ENCODE results near the gene MIPOL1. TPM values are rescaled to one million over a fixed set of nuclear protein-coding genes. Genes with fewer than 3 reads are reported as not detected.
A peak's percentile ranks its signal among the peaks of the same experiment; 100 is the strongest.

The MIPOL1 gene
- total RNA-seq, 4 donors from 2014 or later = 11.4 to 25.7 (median 18.9) TPM

DNA sequence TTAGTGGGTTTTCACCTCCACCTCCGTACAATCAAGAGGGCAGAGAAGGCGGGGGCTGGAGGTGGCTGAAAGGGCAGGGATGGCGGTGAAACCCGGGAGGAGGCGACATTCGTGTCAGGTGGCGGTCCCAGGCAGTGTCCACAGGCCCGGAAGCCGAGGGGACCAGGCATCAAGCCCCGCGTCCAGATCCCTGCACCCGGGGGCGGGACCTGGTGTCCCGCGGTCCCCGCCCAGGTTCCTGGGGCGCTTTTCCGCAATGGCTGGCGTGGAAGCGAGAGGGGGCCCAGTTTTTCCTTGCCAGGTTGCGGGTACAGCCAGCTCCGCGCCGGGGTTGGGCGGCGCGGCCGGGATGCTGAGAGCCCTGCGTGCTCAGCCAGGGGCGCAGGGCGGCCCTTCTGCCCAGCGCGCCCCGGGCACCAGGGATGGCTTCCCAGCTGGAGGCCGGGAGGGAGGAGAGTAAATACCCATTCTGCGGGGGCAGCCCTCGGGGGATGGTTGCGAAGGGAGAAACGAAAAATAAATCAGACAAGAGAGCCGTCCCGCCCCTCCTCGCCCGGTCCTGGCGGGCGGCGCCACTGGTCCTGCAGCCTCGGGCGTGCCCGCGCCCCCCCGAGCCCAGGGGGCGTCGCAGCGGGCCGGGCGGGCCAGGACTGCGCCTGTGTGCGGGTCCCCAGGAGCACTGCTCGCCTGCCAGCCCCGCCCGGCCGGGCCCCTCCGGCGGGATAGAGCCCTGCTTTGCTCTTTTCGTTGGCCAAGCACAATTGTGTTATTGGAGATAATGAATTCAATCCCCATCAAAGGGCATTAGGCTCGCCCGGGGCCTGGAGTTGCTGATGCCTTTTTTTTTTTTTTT lies 385.8 kb downstream of the MIPOL1 start:
- no peaks in the 10 kb centered on the region for H3K36me3 ChIP-seq
- no peak for DNase-seq (ENCODE audit: low spot score in 2 of 2)
- peak overlapping the region in 2 of 4 donors; percentile 16 to 24 for H3K4me3 ChIP-seq
- peaks cover 6 to 78% of the 10 kb centered on the region in 2 donors for H3K27me3 ChIP-seq
- peaks cover 0 to 31% (median 0%) of the 10 kb centered on the region in 4 donors for H3K4me1 ChIP-seq
- peak overlapping the region in 1 of 4 donors; percentile 47 for H3K27ac ChIP-seq
- no peaks in the 10 kb centered on the region for H3K9me3 ChIP-seq
- WGBS, 2 donors = 6 to 8% methylated on average over 53 to 67 of the region's 67 CpGs
- TF ChIP-seq EP300 (IDR thresholded peaks at IDR 0.05) = no peak

- Histone ChIP-seq H3K4me3 (no peak overlapping the region), H3K4me1 (peaks cover 0 to 34% (median 0%) of the 10 kb centered on the region in 4 donors), H3K9me3 (no peaks in the 10 kb centered on the region), H3K27ac (no peak overlapping the region), H3K36me3 (no peaks in the 10 kb centered on the region), H3K27me3 (peaks cover 6 to 79% of the 10 kb centered on the region in 2 donors)
- DNase-seq (ENCODE audit: low spot score in 2 of 2) = no peak
- 8 to 10% methylated on average over 44 to 60 of the region's 62 CpGs for WGBS, 2 donors
- TF ChIP-seq CTCF (IDR thresholded peaks at IDR 0.05) (no peak), POLR2A (IDR thresholded peaks at IDR 0.05) (no peak)
These were observed 386.7 kb downstream of the MIPOL1 start for GRCh38 chr14:37584211-37585100.

DNA sequence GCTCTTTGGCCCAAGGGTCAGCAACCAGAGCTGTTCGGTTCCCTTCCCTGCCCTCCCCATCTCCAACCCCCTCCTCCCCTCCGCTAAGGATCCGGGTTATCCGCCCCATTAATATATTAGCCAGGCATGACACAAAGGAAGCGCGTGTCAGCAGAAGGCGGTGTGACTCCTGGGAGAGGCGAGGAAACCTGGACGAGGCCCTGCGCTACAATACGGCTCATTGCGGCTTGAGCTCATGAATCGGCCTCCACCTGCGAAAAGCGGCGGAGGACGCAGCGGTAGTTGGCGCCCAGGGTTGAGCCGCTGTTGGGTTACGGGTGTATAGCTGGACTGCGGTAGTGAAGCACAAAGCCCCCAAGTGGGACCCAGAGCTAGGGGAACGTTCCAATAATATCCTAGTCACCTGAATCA lies 387.4 kb downstream of the MIPOL1 start:
- WGBS, 2 donors = 8 to 11% methylated on average over 23 of the region's 23 CpGs
- H3K27me3 ChIP-seq = peaks cover 6 to 85% of the 10 kb centered on the region in 2 donors
- TF ChIP-seq EP300 (IDR thresholded peaks at IDR 0.05) = no peak
- no peak for TF ChIP-seq POLR2A (IDR thresholded peaks at IDR 0.05)
- TF ChIP-seq CTCF (IDR thresholded peaks at IDR 0.05) = no peak
- H3K4me3 ChIP-seq = no peak overlapping the region
- no peak overlapping the region for H3K27ac ChIP-seq
- DNase-seq (ENCODE audit: low spot score in 2 of 2) = no peak
- H3K9me3 ChIP-seq = no peaks in the 10 kb centered on the region
- H3K4me1 ChIP-seq = peaks cover 0 to 34% (median 0%) of the 10 kb centered on the region in 4 donors
- H3K36me3 ChIP-seq = no peaks in the 10 kb centered on the region

DNA sequence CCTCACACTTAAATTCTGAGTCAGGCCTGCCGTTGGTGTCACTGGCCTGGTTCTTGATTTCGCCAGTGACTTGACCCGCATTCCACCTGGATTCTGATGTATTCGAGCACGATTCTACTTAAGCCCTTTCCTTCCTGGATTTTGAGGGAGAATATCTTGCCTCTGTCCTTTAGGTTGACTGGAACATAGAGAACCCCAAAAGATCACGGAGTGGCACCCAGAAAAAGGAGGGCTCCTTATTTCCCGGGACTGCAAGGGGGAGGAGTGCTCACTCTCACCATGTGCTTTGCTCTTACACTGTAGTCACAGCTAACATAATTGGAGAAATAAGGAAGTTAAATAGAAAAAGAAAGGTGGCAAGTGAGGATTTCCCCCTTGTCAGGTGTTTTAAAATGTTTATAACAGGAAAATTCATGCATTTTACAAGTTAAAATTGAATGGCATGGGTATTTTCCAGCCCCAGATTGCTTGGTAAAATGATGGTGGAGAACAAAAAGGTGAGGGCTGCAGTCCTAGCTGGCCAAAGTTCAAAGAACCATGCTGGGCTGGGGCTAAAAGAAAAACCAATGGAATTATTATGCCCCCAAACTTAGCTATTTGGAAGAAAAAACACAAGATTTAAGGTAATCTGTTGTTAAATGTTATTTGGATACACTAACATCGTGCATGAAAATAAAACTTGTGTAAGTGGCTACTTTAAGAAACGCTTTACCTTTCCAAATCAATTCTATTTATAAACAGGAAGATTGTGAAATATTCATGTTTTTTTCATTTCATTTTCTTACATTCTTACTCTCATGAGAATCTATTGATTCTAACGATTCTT lies 388.4 kb downstream of the MIPOL1 start:
- WGBS, 2 donors = 8 to 13% methylated on average over 10 of the region's 10 CpGs
- Histone ChIP-seq H3K4me3 (no peak overlapping the region), H3K36me3 (no peaks in the 10 kb centered on the region), H3K9me3 (no peaks in the 10 kb centered on the region), H3K27ac (no peak overlapping the region), H3K27me3 (peaks cover 6 to 95% of the 10 kb centered on the region in 2 donors), H3K4me1 (peaks cover 0 to 34% (median 0%) of the 10 kb centered on the region in 4 donors)
- DNase-seq (ENCODE audit: low spot score in 2 of 2) = no peak
- TF ChIP-seq CTCF (IDR thresholded peaks at IDR 0.05) (no peak), POLR2A (IDR thresholded peaks at IDR 0.05) (no peak), EP300 (IDR thresholded peaks at IDR 0.05) (no peak)

DNA sequence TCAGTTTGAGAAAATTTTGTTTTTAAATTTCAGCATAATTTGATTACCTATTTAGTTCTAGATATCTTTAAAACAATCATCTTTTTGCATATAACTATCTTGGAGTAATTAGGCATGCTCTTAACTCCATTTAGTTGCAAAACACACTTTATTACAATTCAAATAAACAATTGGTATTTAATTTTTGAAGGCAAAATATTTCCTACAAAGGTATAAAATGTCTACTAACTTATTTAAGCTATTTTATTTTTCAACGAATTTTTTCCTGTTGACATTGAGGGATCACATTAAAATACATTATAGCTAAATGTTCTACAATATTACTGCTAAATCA lies 389.0 kb downstream of the MIPOL1 start:
- H3K27me3 ChIP-seq = peaks cover 6 to 100% of the 10 kb centered on the region in 2 donors

More for the DNA sequence above, 389.0 kb downstream of the MIPOL1 start:
- no peaks in the 10 kb centered on the region for H3K36me3 ChIP-seq
- 3 to 6% methylated on average over 1 of the region's 1 CpG for WGBS, 2 donors
- peaks cover 0 to 40% (median 0%) of the 10 kb centered on the region in 4 donors for H3K4me1 ChIP-seq
- H3K9me3 ChIP-seq = no peaks in the 10 kb centered on the region
- H3K27ac ChIP-seq = no peak overlapping the region
- no peak for DNase-seq (ENCODE audit: low spot score in 2 of 2)
- H3K4me3 ChIP-seq = no peak overlapping the region
- TF ChIP-seq POLR2A (IDR thresholded peaks at IDR 0.05) (no peak), EP300 (IDR thresholded peaks at IDR 0.05) (no peak), CTCF (IDR thresholded peaks at IDR 0.05) (no peak)

Data from tibial nerve (tissue), 4 donors.